ENCODE data around the gene BACH2.

The BACH2 gene

GRCh38 chr6:89940225-89941027 lies 356.2 kb downstream of the BACH2 start:
- no peak overlapping the region for H3K4me3 ChIP-seq (ENCODE audit: low read depth, low read length)
- TF ChIP-seq CTCF (IDR thresholded peaks at IDR 0.05; ENCODE audit: borderline replicate concordance, insufficient read depth, low read depth, low read length) = peak; percentile 63; the same call in 1 of the 2 replicates

- no peak for TF ChIP-seq CTCF (IDR thresholded peaks at IDR 0.05; ENCODE audit: borderline replicate concordance, insufficient read depth, low read depth, low read length)
- no peak overlapping the region for H3K4me3 ChIP-seq (ENCODE audit: low read depth, low read length)
These were observed 357.5 kb downstream of the BACH2 start for GRCh38 chr6:89939144-89939543.

GRCh38 chr6:89938014-89938413 lies 358.6 kb downstream of the BACH2 start:
- no peak for TF ChIP-seq CTCF (IDR thresholded peaks at IDR 0.05; ENCODE audit: borderline replicate concordance, insufficient read depth, low read depth, low read length)
- no peak overlapping the region for H3K4me3 ChIP-seq (ENCODE audit: low read depth, low read length)

- TF ChIP-seq CTCF (IDR thresholded peaks at IDR 0.05; ENCODE audit: borderline replicate concordance, insufficient read depth, low read depth, low read length) = no peak
- H3K4me3 ChIP-seq (ENCODE audit: low read depth, low read length) = no peak overlapping the region
These were observed 360.5 kb downstream of the BACH2 start for GRCh38 chr6:89936177-89936576.

- H3K4me3 ChIP-seq (ENCODE audit: low read depth, low read length) = no peak overlapping the region
- no peak for TF ChIP-seq CTCF (IDR thresholded peaks at IDR 0.05; ENCODE audit: borderline replicate concordance, insufficient read depth, low read depth, low read length)
These were observed 361.8 kb downstream of the BACH2 start for GRCh38 chr6:89934685-89935366.

- H3K4me3 ChIP-seq (ENCODE audit: low read depth, low read length) = no peak overlapping the region
- no peak for TF ChIP-seq CTCF (IDR thresholded peaks at IDR 0.05; ENCODE audit: borderline replicate concordance, insufficient read depth, low read depth, low read length)
These were observed 364.3 kb downstream of the BACH2 start for GRCh38 chr6:89932245-89932802.

Measured in GM12875 (cell line).